ENCODE measurements around the gene HDAC3. TPM values are rescaled to one million over a fixed set of nuclear protein-coding genes. Genes with fewer than 3 reads are reported as not detected.
"Not testable (repeated sequence)": the region's sequence is repeated elsewhere in the genome, so short reads cannot be mapped to it uniquely, and the experiment has no call there.

HDAC3 gene
- total RNA-seq, 1 donor = 47.8 TPM

- Histone ChIP-seq H3K4me1 (ENCODE audit: insufficient read depth, low read length) (peaks cover 32% of the 10 kb centered on the region), H3K4me2 (ENCODE audit: insufficient read depth, low read length) (peak overlapping the region; percentile 99), H3K79me2 (ENCODE audit: insufficient read depth, low read length) (peaks cover 70% of the 10 kb centered on the region), H4K20me1 (ENCODE audit: insufficient read depth, low read length) (peaks cover 12% of the 10 kb centered on the region), H2AFZ (ENCODE audit: low read length) (no peak overlapping the region), H3K36me3 (ENCODE audit: insufficient read depth, low read length) (peaks cover 6% of the 10 kb centered on the region), H3K27ac (ENCODE audit: low read depth, low read length) (peak overlapping the region; percentile 53), H3K9me3 (ENCODE audit: low read depth, low read length) (no peaks in the 10 kb centered on the region), H3K4me3 (ENCODE audit: insufficient read depth, low read length) (no peak overlapping the region), H3K27me3 (ENCODE audit: insufficient read depth, low read length) (no peaks in the 10 kb centered on the region)
- TF ChIP-seq CTCF (IDR thresholded peaks at IDR 0.05; ENCODE audit: extremely low read depth, low read depth, low read length) = no peak
- DNase-seq (ENCODE audit: insufficient read length, low spot score, missing footprints) = no peak
These were observed 20.5 kb downstream of the HDAC3 start for GRCh38 chr5:141615991-141616720.

GRCh38 chr5:141613344-141613743 lies 23.3 kb downstream of the HDAC3 start:
- no peak overlapping the region for H3K4me2 ChIP-seq (ENCODE audit: insufficient read depth, low read length)
- H3K27ac ChIP-seq (ENCODE audit: low read depth, low read length) = no peak overlapping the region
- no peak for TF ChIP-seq CTCF (IDR thresholded peaks at IDR 0.05; ENCODE audit: extremely low read depth, low read depth, low read length)
- H3K4me1 ChIP-seq (ENCODE audit: insufficient read depth, low read length) = peaks cover 19% of the 10 kb centered on the region
- H3K9me3 ChIP-seq (ENCODE audit: low read depth, low read length) = no peaks in the 10 kb centered on the region
- H3K36me3 ChIP-seq (ENCODE audit: insufficient read depth, low read length) = no peaks in the 10 kb centered on the region
- peaks cover 95% of the 10 kb centered on the region for H3K79me2 ChIP-seq (ENCODE audit: insufficient read depth, low read length)
- no peak overlapping the region for H2AFZ ChIP-seq (ENCODE audit: low read length)
- no peak overlapping the region for H3K4me3 ChIP-seq (ENCODE audit: insufficient read depth, low read length)
- peaks cover 12% of the 10 kb centered on the region for H4K20me1 ChIP-seq (ENCODE audit: insufficient read depth, low read length)
- no peaks in the 10 kb centered on the region for H3K27me3 ChIP-seq (ENCODE audit: insufficient read depth, low read length)
- no peak for DNase-seq (ENCODE audit: insufficient read length, low spot score, missing footprints)

- H3K27ac ChIP-seq (ENCODE audit: low read depth, low read length) = no peak overlapping the region
- H4K20me1 ChIP-seq (ENCODE audit: insufficient read depth, low read length) = peaks cover 2% of the 10 kb centered on the region
- H3K4me1 ChIP-seq (ENCODE audit: insufficient read depth, low read length) = peaks cover 4% of the 10 kb centered on the region
- no peak for DNase-seq (ENCODE audit: insufficient read length, low spot score, missing footprints)
- H3K9me3 ChIP-seq (ENCODE audit: low read depth, low read length) = no peaks in the 10 kb centered on the region
- no peak overlapping the region for H3K4me2 ChIP-seq (ENCODE audit: insufficient read depth, low read length)
- TF ChIP-seq CTCF (IDR thresholded peaks at IDR 0.05; ENCODE audit: extremely low read depth, low read depth, low read length) = no peak
- no peaks in the 10 kb centered on the region for H3K36me3 ChIP-seq (ENCODE audit: insufficient read depth, low read length)
- H2AFZ ChIP-seq (ENCODE audit: low read length) = no peak overlapping the region
- no peaks in the 10 kb centered on the region for H3K27me3 ChIP-seq (ENCODE audit: insufficient read depth, low read length)
- H3K79me2 ChIP-seq (ENCODE audit: insufficient read depth, low read length) = peaks cover 91% of the 10 kb centered on the region
- no peak overlapping the region for H3K4me3 ChIP-seq (ENCODE audit: insufficient read depth, low read length)
These were observed 25.4 kb downstream of the HDAC3 start for GRCh38 chr5:141611289-141611688.

GRCh38 chr5:141609921-141610320 lies 26.7 kb downstream of the HDAC3 start:
- not testable (repeated sequence) for H4K20me1 ChIP-seq (ENCODE audit: insufficient read depth, low read length); H3K36me3 ChIP-seq (ENCODE audit: insufficient read depth, low read length); H3K9me3 ChIP-seq (ENCODE audit: low read depth, low read length); H3K27me3 ChIP-seq (ENCODE audit: insufficient read depth, low read length); H3K27ac ChIP-seq (ENCODE audit: low read depth, low read length); DNase-seq (ENCODE audit: insufficient read length, low spot score, missing footprints); H2AFZ ChIP-seq (ENCODE audit: low read length); H3K4me3 ChIP-seq (ENCODE audit: insufficient read depth, low read length); H3K4me2 ChIP-seq (ENCODE audit: insufficient read depth, low read length)
- Histone ChIP-seq H3K4me1 (ENCODE audit: insufficient read depth, low read length) (peaks cover 18% of the 10 kb centered on the region), H3K79me2 (ENCODE audit: insufficient read depth, low read length) (peaks cover 84% of the 10 kb centered on the region)
